ENCODE results near the gene MALRD1.

MALRD1 gene

GRCh38 chr10:19777806-19778205 lies 729.2 kb downstream of the MALRD1 start:
- H3F3A ChIP-seq (ENCODE audit: insufficient read depth, low read length) = no peaks in the 10 kb centered on the region
- no peak overlapping the region for H3K9ac ChIP-seq (ENCODE audit: low read length)
- H3K27me3 ChIP-seq (ENCODE audit: insufficient read depth, low read length) = no peaks in the 10 kb centered on the region
- H3K4me2 ChIP-seq (ENCODE audit: low read length) = no peak overlapping the region
- H3K9me3 ChIP-seq (ENCODE audit: low read length) = no peaks in the 10 kb centered on the region
- H3K9me2 ChIP-seq (ENCODE audit: low read depth, low read length) = no peaks in the 10 kb centered on the region
- H4K20me1 ChIP-seq (ENCODE audit: insufficient read depth, low read length) = no peaks in the 10 kb centered on the region
- H3K4me3 ChIP-seq (ENCODE audit: low read depth, low read length, poor library complexity, severe bottlenecking) = no peak overlapping the region
- no peaks in the 10 kb centered on the region for H3K4me1 ChIP-seq (ENCODE audit: insufficient read depth, low read length, severe bottlenecking)
- no peak for TF ChIP-seq CTCF (IDR thresholded peaks at IDR 0.05; ENCODE audit: low read length)
- H2AFZ ChIP-seq (ENCODE audit: low read length) = no peak overlapping the region
- H3K79me2 ChIP-seq (ENCODE audit: insufficient read depth, low read length) = no peaks in the 10 kb centered on the region
- H3K36me3 ChIP-seq (ENCODE audit: insufficient read depth, low read length) = no peaks in the 10 kb centered on the region
- H3K27ac ChIP-seq (ENCODE audit: low read depth, low read length, poor library complexity, severe bottlenecking) = no peak overlapping the region

GRCh38 chr10:19778996-19779395 lies 730.4 kb downstream of the MALRD1 start:
- Histone ChIP-seq H3K36me3 (ENCODE audit: insufficient read depth, low read length) (no peaks in the 10 kb centered on the region), H3K9me2 (ENCODE audit: low read depth, low read length) (no peaks in the 10 kb centered on the region), H3K79me2 (ENCODE audit: insufficient read depth, low read length) (no peaks in the 10 kb centered on the region), H3K9ac (ENCODE audit: low read length) (no peak overlapping the region), H2AFZ (ENCODE audit: low read length) (no peak overlapping the region), H4K20me1 (ENCODE audit: insufficient read depth, low read length) (no peaks in the 10 kb centered on the region), H3K4me2 (ENCODE audit: low read length) (no peak overlapping the region), H3K4me3 (ENCODE audit: low read depth, low read length, poor library complexity, severe bottlenecking) (no peak overlapping the region), H3K9me3 (ENCODE audit: low read length) (no peaks in the 10 kb centered on the region), H3K27ac (ENCODE audit: low read depth, low read length, poor library complexity, severe bottlenecking) (no peak overlapping the region), H3F3A (ENCODE audit: insufficient read depth, low read length) (no peaks in the 10 kb centered on the region), H3K27me3 (ENCODE audit: insufficient read depth, low read length) (no peaks in the 10 kb centered on the region), H3K4me1 (ENCODE audit: insufficient read depth, low read length, severe bottlenecking) (no peaks in the 10 kb centered on the region)
- no peak for TF ChIP-seq CTCF (IDR thresholded peaks at IDR 0.05; ENCODE audit: low read length)
- no peak for TF ChIP-seq EZH2 (IDR thresholded peaks at IDR 0.05; ENCODE audit: borderline replicate concordance, low read length)

- H3K27ac ChIP-seq (ENCODE audit: low read depth, low read length, poor library complexity, severe bottlenecking) = no peak overlapping the region
- no peaks in the 10 kb centered on the region for H3K27me3 ChIP-seq (ENCODE audit: insufficient read depth, low read length)
- H3K79me2 ChIP-seq (ENCODE audit: insufficient read depth, low read length) = no peaks in the 10 kb centered on the region
- no peak overlapping the region for H3K4me2 ChIP-seq (ENCODE audit: low read length)
- no peak overlapping the region for H3K9ac ChIP-seq (ENCODE audit: low read length)
- TF ChIP-seq CTCF (IDR thresholded peaks at IDR 0.05; ENCODE audit: low read length) (no peak), EZH2 (IDR thresholded peaks at IDR 0.05; ENCODE audit: borderline replicate concordance, low read length) (no peak)
- no peaks in the 10 kb centered on the region for H4K20me1 ChIP-seq (ENCODE audit: insufficient read depth, low read length)
- no peaks in the 10 kb centered on the region for H3K9me2 ChIP-seq (ENCODE audit: low read depth, low read length)
- no peak overlapping the region for H3K4me3 ChIP-seq (ENCODE audit: low read depth, low read length, poor library complexity, severe bottlenecking)
- no peaks in the 10 kb centered on the region for H3F3A ChIP-seq (ENCODE audit: insufficient read depth, low read length)
- H3K9me3 ChIP-seq (ENCODE audit: low read length) = no peaks in the 10 kb centered on the region
- no peak overlapping the region for H2AFZ ChIP-seq (ENCODE audit: low read length)
- no peaks in the 10 kb centered on the region for H3K4me1 ChIP-seq (ENCODE audit: insufficient read depth, low read length, severe bottlenecking)
- H3K36me3 ChIP-seq (ENCODE audit: insufficient read depth, low read length) = no peaks in the 10 kb centered on the region
Measured at GRCh38 chr10:19782430-19783089, 734.0 kb downstream of the MALRD1 start.

Data from OCI-LY1 (cell line).